ENCODE results near the gene C12orf75.
"Not testable (repeated sequence)": the region's sequence is repeated elsewhere in the genome, so short reads cannot be mapped to it uniquely, and the experiment has no call there.

C12orf75 gene

GRCh38 chr12:105382771-105383622 lies 52.5 kb downstream of the C12orf75 start:
- DNase-seq = peak; percentile 31

- no peak for DNase-seq
These were observed 53.7 kb downstream of the C12orf75 start for GRCh38 chr12:105384220-105384619.

- DNase-seq = no peak
These were observed 54.5 kb downstream of the C12orf75 start for GRCh38 chr12:105384916-105385535.

- no peak for DNase-seq
These were observed 55.9 kb downstream of the C12orf75 start for GRCh38 chr12:105386431-105386830.

GRCh38 chr12:105391231-105391630 lies 60.7 kb downstream of the C12orf75 start:
- DNase-seq = no peak

- no peak for DNase-seq
These were observed 63.1 kb downstream of the C12orf75 start for GRCh38 chr12:105393587-105393986.

- no peak for DNase-seq
These were observed 65.5 kb downstream of the C12orf75 start for GRCh38 chr12:105396024-105396423.

GRCh38 chr12:105396983-105397382 lies 66.5 kb downstream of the C12orf75 start:
- DNase-seq = no peak

- no peak for DNase-seq
These were observed 68.4 kb downstream of the C12orf75 start for GRCh38 chr12:105398930-105399329.

- no peak for DNase-seq
These were observed 69.1 kb downstream of the C12orf75 start for GRCh38 chr12:105399428-105400081.

- DNase-seq = no peak
These were observed 69.7 kb downstream of the C12orf75 start for GRCh38 chr12:105400227-105400626.

GRCh38 chr12:105401198-105401597 lies 70.7 kb downstream of the C12orf75 start:
- no peak for DNase-seq

- DNase-seq = no peak
These were observed 71.9 kb downstream of the C12orf75 start for GRCh38 chr12:105402366-105402765.

GRCh38 chr12:105403095-105403494 lies 72.6 kb downstream of the C12orf75 start:
- DNase-seq = no peak

GRCh38 chr12:105404134-105404533 lies 73.6 kb downstream of the C12orf75 start:
- not testable (repeated sequence) for DNase-seq

GRCh38 chr12:105406497-105406896 lies 76.0 kb downstream of the C12orf75 start:
- no peak for DNase-seq

GRCh38 chr12:105409279-105409678 lies 78.8 kb downstream of the C12orf75 start:
- no peak for DNase-seq

- peak; percentile 67 for DNase-seq
These were observed 79.4 kb downstream of the C12orf75 start for GRCh38 chr12:105409801-105410471.

- DNase-seq = no peak
These were observed 83.5 kb downstream of the C12orf75 start for GRCh38 chr12:105413911-105414487.

- no peak for DNase-seq
These were observed 87.2 kb downstream of the C12orf75 start for GRCh38 chr12:105417732-105418131.

- no peak for DNase-seq
These were observed 87.7 kb downstream of the C12orf75 start for GRCh38 chr12:105418229-105418628.

- DNase-seq = no peak
These were observed 88.4 kb downstream of the C12orf75 start for GRCh38 chr12:105418821-105419291.

- no peak for DNase-seq
These were observed 89.1 kb downstream of the C12orf75 start for GRCh38 chr12:105419606-105420005.
